Sigmoid colon (tissue), 7 donors: ENCODE results near the gene SMTNL1. TPM values are rescaled to one million over a fixed set of nuclear protein-coding genes. Genes with fewer than 3 reads are reported as not detected.

Experiments used
- DNase-seq: peaks from one replicate; pipeline ENCODE4 v3.0.0-alpha.2; 2019
- H3K27ac ChIP-seq, 4 donors: fragments of 200-600 bp; sonication (generic); one replicate each; pipeline ENCODE4 v1.5.1; 2016 to 2019; ENCODE audit warnings: mild to moderate bottlenecking in 1 of 4
- H3K27me3 ChIP-seq, 3 donors: fragments of 200-600 bp; sonication (generic); one replicate each; pipeline ENCODE4 v1.5.1; 2019; ENCODE audit warnings: mild to moderate bottlenecking in 1 of 3
- H3K36me3 ChIP-seq, 4 donors: fragments of 200-600 bp; sonication (generic); one replicate each; pipeline ENCODE4 v1.5.1; 2016 to 2019
- H3K4me1 ChIP-seq, 4 donors: fragments of 200-600 bp; sonication (generic); one replicate each; pipeline ENCODE4 v1.5.1; 2017 to 2019
- H3K4me3 ChIP-seq, 4 donors: fragments of 200-600 bp; sonication (generic); one replicate each; pipeline ENCODE4 v1.5.1; 2017 to 2019; ENCODE audit warnings: mild to moderate bottlenecking in 2 of 4, moderate library complexity in 1 of 4
- H3K9me3 ChIP-seq, 4 donors: fragments of 200-600 bp in 3 of 4; sonication (generic) in 3 of 4; one replicate each; pipeline versions ENCODE4 v1.5.1 to v1.6.1; 2013 to 2019
- EP300 ChIP-seq, 4 donors: sonication (generic); formaldehyde crosslinking; IDR thresholded peaks; one replicate each; pipeline ENCODE4 v1.6.1; 2017; ENCODE audit warnings: antibody characterized with exemption in 4 of 4
- POLR2A ChIP-seq, 2 donors: fragments of 450-650 bp; IDR thresholded peaks; one replicate each; pipeline ENCODE4 v1.6.1; 2016; ENCODE audit warnings: antibody characterized with exemption in 2 of 2, mild to moderate bottlenecking in 2 of 2, moderate library complexity in 2 of 2
- POLR2AphosphoS5 ChIP-seq, 4 donors: sonication (generic); formaldehyde crosslinking; IDR thresholded peaks; one replicate each; pipeline ENCODE4 v1.6.1; 2017; ENCODE audit warnings: antibody characterized with exemption in 4 of 4
- WGBS, 2 donors: extraction: QIAGEN DNeasy Blood & Tissue Kit; methylation state at CpG; one replicate each; pipeline ENCODE4 v1.1.7; 2013; 5-methylcytosine and 5-hydroxymethylcytosine counted together
- intact Hi-C: fragments of 100-400 bp; cut with DNase I; formaldehyde crosslinking; loops from one replicate; pipeline ENCODE4 v1.15.1; 2023
- polyA plus RNA-seq, 3 donors: library from polyadenylated mRNA; stranded (reverse); fragments of 200-250 nt; gene quantifications; one replicate each; pipeline ENCODE4 v1.2.3, GENCODE V29; 2013
- total RNA-seq, 4 donors: library from RNA; depleted of rRNA; stranded (reverse); fragments of >200 nt; gene quantifications; one replicate each; pipeline ENCODE4 v1.1.0, GENCODE V29; 2016
- TF ChIP-seq, protein P1 (sequence below), 4 experiments: fragments of 450-650 bp in 3 of 4; fragments of 200-600 bp in 1 of 4; IDR thresholded peaks; one replicate each; pipeline ENCODE4 v1.5.1; 2016 to 2019; ENCODE audit warnings: antibody characterized with exemption in 4 of 4, mild to moderate bottlenecking in 3 of 4, moderate library complexity in 2 of 4
- donor health status: healthy with polysubstance abuse.
- donor health status: Bipolar disorder and iron deficiency.
- donor health status: healthy.

Gene SMTNL1
- total and polyA plus RNA-seq, 7 donors, result not detected

DNA sequence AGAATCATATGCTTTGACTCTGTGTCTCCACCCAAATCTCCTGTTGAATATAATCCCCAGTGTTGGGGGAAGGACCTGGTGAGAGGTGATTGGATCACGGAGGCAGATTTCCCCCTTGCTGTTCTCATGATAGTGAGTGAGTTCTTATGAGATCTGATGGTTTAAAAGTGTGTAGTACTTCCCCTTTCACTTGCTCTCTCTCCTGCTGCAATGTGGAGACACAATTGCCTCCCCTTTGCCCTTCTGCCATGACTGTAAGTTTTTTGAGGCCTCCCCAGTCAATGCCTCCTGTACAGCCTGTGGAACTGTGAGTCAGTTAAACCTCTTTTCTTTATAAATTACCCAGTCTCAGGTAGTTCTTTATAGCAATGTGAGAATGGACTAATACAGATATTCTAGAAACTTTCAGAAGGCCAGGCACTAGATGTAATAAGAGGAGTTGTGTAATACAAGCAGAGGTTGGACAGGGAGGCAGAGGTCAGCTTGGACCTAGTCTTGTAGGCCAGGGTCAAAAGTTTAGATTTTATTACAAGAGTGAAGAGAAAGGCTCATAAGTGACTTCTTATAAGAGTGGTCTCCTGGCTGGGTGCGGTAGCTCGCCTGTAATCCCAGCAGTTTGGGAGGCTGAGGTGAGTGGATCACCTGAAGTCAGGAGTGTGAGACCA, 50.8 kb downstream of the SMTNL1 start:
- no peaks in the 10 kb centered on the region for H3K4me1 ChIP-seq
- H3K9me3 ChIP-seq, result no peaks in the 10 kb centered on the region
- no peak for TF ChIP-seq POLR2A (IDR thresholded peaks at IDR 0.05)
- no peak for TF ChIP-seq EP300 (IDR thresholded peaks at IDR 0.05)
- TF ChIP-seq, protein P1, sequence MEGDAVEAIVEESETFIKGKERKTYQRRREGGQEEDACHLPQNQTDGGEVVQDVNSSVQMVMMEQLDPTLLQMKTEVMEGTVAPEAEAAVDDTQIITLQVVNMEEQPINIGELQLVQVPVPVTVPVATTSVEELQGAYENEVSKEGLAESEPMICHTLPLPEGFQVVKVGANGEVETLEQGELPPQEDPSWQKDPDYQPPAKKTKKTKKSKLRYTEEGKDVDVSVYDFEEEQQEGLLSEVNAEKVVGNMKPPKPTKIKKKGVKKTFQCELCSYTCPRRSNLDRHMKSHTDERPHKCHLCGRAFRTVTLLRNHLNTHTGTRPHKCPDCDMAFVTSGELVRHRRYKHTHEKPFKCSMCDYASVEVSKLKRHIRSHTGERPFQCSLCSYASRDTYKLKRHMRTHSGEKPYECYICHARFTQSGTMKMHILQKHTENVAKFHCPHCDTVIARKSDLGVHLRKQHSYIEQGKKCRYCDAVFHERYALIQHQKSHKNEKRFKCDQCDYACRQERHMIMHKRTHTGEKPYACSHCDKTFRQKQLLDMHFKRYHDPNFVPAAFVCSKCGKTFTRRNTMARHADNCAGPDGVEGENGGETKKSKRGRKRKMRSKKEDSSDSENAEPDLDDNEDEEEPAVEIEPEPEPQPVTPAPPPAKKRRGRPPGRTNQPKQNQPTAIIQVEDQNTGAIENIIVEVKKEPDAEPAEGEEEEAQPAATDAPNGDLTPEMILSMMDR (IDR thresholded peaks at IDR 0.05), result no peak
- no peak for TF ChIP-seq POLR2AphosphoS5 (IDR thresholded peaks at IDR 0.05)
- no peak overlapping the region for H3K4me3 ChIP-seq
- intact Hi-C loops, result no loop called here
- no peaks in the 10 kb centered on the region for H3K27me3 ChIP-seq
- WGBS, 2 donors, result 81 to 89% methylated on average over 3 of the region's 3 CpGs
- no peak for DNase-seq
- no peaks in the 10 kb centered on the region for H3K36me3 ChIP-seq
- no peak overlapping the region for H3K27ac ChIP-seq

DNA sequence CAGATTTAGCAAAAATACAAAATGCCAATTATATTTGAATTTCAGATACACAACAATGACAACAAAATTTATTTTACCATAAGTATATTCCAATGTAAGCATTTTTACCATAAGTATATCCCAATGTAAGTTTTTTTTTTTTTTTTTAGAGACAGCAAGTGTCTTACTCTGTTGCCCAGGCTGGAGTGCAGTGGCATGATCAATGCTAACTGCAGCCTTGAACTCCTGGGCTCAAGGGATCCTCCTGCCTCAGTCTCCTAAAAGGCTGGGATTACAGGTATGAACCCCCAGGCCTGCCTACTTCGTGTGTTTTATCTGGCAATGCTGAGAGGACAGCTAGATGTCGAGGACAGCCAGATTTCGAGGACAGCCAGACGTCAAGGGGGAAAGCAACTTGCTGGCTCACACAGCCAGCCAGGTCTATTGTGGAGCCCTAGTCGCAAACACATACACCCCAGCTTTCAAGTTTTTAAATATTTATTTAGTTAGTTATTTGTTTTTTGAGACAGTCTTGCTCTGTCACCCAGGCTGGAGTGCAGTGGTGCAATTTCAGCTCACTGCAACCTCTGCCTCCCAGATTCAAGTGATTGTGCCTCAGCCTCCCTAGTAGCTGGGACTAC, 59.0 kb downstream of the SMTNL1 start:
- Histone ChIP-seq H3K4me1 (peaks cover 0 to 22% (median 13%) of the 10 kb centered on the region in 4 donors), H3K36me3 (peaks cover 0 to 12% (median 0%) of the 10 kb centered on the region in 4 donors), H3K4me3 (no peak overlapping the region), H3K27ac (peak overlapping the region; percentile 79 to 93 (median 89)), H3K27me3 (no peaks in the 10 kb centered on the region), H3K9me3 (no peaks in the 10 kb centered on the region)
- no peak for TF ChIP-seq POLR2AphosphoS5 (IDR thresholded peaks at IDR 0.05)
- TF ChIP-seq, protein P1 (IDR thresholded peaks at IDR 0.05), result no peak
- TF ChIP-seq EP300 (IDR thresholded peaks at IDR 0.05), result no peak
- no peak for TF ChIP-seq POLR2A (IDR thresholded peaks at IDR 0.05)
- no peak for DNase-seq
- WGBS, 2 donors, result 58 to 83% methylated on average over 5 of the region's 5 CpGs
- intact Hi-C loops, result loop anchor here (2.0 kb wide), 1 partner anchor 28 kb away; no protein-coding TSS in a partner anchor

DNA sequence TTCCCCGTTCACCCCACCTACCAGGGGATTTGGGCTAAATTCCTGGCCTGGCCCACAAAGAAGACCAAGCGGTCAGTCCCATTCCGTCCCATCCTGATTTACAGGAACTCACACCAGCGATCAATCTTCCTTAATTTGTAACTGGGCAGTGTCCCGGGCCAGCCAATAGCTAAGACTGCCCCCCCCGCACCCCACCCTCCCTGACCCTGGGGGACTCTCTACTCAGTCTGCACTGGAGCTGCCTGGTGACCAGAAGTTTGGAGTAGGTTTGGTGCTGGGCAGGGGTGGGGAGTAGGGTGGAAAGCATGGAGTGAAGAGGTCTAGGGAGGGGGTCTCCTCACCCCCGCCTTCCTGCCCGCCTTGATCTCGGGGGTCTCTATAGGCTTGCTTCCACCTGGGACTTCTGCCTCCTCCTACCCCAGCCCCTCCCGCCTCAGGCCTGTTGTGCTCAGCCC, 60.1 kb downstream of the SMTNL1 start, which contains the start of gene SERPING1:
TSS of gene SERPING1 (plus strand) at position 225 of the 455 bp plus-strand sequence. CDS start 586 bp downstream, outside the sequence.
- peak within 1 kb of the TSS; percentile 48 to 76 (median 64) for H3K4me3 ChIP-seq

DNA sequence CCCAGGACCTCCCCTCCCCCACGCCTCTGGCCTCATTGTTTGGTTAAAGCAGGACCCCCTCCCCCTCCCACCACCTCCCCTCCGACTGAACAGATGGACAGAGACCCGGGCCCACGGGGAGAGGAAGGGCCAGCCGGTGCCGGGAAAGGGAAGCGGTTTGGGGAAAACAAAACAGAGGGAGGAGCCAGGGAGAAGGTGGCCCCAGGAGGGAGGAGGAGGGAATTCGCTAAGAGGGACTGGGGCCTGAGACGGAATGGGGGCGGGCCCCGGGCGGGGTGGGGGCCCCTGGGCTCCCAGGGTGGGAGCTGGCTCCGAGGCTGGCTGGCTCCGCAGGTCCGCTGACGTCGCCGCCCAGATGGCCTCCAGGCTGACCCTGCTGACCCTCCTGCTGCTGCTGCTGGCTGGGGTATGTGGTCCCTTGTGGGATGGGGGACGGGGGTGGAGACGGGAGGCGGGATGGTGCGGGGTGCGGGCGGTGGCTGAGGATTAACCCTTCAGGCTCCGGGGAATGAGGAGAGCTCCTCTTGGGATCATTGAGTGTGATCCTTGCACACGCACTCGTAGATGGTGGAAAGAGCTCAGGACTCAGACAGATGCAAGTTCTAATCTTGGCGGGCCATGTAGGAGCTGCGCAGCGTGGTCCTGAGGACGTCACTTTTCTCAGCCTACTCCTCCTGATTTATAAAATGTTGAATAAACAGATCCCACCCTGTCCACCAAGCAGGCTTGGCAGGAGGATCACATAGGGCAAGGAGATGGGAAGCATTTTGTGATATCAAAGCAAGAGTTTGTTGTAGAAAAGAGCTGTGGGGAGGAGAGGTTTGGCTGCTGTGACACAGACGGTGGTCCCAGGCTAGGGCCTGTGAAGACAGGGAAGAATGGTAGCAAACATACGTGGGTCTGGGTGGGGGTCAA, 60.8 kb downstream of the SMTNL1 start:
- peak in 3 of 4 donors; percentile 40 to 55 (median 54) for TF ChIP-seq POLR2AphosphoS5 (IDR thresholded peaks at IDR 0.05)
- TF ChIP-seq, protein P1 (IDR thresholded peaks at IDR 0.05), result no peak
- TF ChIP-seq EP300 (IDR thresholded peaks at IDR 0.05), result no peak
- DNase-seq, result peak; percentile 95
- Histone ChIP-seq H3K36me3 (peaks cover 0 to 25% (median 2%) of the 10 kb centered on the region in 4 donors), H3K4me3 (peak overlapping the region; percentile 48 to 76 (median 64)), H3K9me3 (no peaks in the 10 kb centered on the region), H3K4me1 (peaks cover 0 to 22% (median 13%) of the 10 kb centered on the region in 4 donors), H3K27me3 (no peaks in the 10 kb centered on the region), H3K27ac (peak overlapping the region; percentile 79 to 93 (median 89))
- intact Hi-C loops, result loop anchor here (2.0 kb wide), 3 partner anchors 29 to 67 kb away; partner anchors contain the start of gene TIMM10
- WGBS, 2 donors, result 6 to 7% methylated on average over 33 of the region's 33 CpGs

More for the DNA sequence above, 60.1 kb downstream of the SMTNL1 start, which contains the start of gene SERPING1:
- H3K27ac ChIP-seq, result peak within 1 kb of the TSS; percentile 79 to 93 (median 89)
- TF ChIP-seq EP300 (IDR thresholded peaks at IDR 0.05), result no peak
- no peak for TF ChIP-seq POLR2A (IDR thresholded peaks at IDR 0.05)
- TF ChIP-seq, protein P1 (IDR thresholded peaks at IDR 0.05), result no peak
- TF ChIP-seq POLR2AphosphoS5 (IDR thresholded peaks at IDR 0.05), result peak; percentile 35 to 69 (median 52)
- peaks cover 0 to 22% (median 13%) of the 10 kb centered on the region in 4 donors for H3K4me1 ChIP-seq
- WGBS, 2 donors, result 34 to 36% methylated on average over 10 of the region's 10 CpGs
- peak; percentile 91 for DNase-seq
- intact Hi-C loops, result loop anchor here (2.0 kb wide), 1 partner anchor 29 kb away; no protein-coding TSS in a partner anchor
- no peaks in the 10 kb centered on the region for H3K27me3 ChIP-seq
- no peaks in the 10 kb centered on the region for H3K9me3 ChIP-seq
- peaks cover 0 to 19% (median 0%) of the 10 kb centered on the region in 4 donors for H3K36me3 ChIP-seq
